ENCODE data around the gene IL11RA.
"Not testable (repeated sequence)": the region's sequence is repeated elsewhere in the genome, so short reads cannot be mapped to it uniquely, and the experiment has no call there.

IL11RA gene

DNA sequence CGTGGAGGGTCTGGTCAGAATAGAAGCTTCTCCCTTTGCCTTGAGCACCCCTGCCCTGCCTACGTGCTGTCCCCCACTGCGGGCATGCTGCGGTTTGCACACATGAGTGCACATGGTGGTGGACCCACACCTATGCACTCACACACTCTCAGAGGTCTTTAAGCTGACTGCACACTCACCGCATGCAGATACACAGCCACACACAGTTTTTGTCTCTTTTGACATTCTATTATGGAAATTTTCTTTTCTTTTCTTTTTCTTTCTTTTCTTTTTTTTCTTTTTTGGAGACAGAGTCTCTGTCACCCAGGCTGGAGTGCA, 22.5 kb upstream of the IL11RA start:
- no peak for DNase-seq (ENCODE audit: low read depth)

DNA sequence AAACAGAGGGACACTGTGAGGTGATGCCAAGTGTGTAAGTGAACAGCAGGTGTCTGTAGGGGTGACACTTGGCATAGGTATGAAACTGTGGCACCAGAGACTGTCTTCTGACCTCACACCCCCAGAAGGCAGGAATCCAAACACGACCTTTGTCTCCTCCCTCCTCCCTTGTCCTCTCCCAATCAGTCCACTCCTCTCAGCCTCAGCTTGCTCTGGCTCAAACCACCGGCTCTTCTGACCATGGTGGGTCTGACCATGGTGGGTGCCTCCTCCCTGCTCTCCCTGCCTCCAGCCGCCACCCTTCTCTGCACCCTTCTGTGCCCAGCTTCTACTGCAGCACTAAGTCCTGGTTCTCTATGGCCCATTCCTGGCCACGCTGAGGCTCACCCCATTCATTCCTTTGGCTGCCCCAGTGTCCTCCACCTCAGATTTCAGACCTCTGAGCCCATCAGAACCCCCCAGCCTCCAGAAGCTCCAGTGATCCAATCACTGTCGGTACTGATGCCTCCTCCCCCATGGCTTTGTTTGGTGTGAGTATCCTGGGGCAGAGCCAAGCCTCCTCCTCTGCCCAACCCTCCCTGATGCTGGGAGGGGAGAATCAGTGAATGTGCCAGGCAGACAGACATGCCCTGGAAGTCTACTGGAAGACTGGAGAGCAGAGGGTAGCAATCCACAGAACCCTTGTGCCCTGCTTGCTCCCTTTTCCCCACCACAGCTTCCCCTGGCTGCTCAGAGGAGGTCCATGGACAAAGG, 21.4 kb upstream of the IL11RA start:
- DNase-seq (ENCODE audit: low read depth), result no peak

DNA sequence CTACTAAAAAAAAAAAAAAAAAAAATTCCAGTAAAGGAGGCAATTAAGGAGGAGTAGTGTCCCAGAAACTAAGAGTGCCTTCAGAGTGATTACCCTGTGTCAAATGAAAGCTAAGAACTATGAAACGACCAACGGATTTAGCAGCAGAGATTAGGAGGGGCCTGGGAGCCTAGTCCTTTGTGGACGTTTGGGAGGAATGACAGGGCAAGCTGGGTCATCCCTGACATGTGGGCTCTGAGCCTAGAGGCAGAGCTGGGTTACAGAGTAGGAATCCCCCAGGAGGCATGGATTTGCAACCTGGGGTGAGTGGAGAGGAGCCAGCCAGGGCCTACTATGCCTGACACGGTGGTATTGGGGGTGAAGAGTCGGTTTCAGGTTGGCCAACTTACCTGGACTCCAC, 18.8 kb upstream of the IL11RA start:
- no peak for DNase-seq (ENCODE audit: low read depth)

DNA sequence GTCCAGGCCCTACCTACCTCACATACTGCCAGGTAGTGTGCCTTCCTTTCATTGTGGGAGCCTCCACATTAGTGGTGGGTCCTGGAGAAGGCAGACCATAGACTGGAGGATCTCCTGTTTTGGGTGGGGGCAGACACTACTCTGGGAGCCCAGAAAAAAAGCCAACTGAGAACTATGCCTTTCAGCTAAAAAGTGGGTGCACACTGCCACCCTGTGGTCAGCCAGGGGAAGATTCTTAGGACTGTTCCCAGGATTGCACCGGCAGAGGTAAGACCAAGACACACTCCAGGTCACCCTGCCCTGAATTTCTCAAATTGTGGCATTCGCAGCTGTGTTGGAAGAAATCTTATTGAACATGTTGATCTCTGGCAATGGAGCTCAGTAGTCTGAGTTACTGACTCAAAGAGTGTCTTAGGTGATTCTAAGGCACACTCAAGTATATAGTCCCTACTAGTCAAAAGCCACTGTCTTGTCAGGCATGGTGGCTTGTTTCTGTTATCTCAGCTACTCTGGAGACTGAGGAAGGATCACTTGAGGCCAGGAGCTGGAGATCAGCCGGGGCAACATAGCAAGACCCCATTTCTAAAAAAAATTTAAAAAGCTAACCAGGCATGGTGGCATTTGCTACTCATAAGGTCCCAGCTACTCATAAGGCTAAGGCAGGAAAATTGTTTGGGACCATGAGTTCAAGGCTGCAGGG, 18.0 kb upstream of the IL11RA start:
- no peak for DNase-seq (ENCODE audit: low read depth)

DNA sequence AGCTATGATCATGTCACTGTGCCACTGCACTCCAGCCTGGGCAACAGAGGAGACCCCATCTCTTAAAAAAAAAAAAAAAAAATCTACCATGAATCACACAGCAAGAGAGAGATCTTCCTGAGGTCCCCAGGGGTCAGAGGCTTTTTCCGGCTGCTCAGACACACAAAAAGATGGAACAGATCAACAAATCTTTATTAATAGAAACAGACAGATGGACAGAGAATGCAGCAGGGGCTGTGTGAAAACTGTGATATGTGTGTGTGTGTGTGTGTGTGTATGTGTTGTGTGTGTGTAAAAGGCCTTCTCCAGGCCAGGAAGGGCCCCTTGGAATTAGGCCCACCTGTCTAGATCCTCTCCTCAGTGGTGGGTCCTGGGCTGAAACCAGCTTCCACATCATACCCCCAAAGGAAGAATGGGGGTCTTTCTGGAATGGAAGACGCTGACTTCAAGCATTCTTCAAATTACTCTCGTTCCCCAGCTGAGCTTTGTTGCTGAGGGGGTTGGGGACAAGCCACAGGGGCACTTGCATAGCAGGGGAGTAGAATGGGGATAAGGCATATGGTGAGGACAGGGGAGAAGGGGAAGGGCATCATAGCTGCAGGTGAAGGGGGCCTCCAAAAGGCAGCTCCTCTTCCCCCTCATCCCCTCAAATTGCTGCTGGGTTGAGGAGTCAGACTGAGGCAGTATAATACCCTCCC, 17.3 kb upstream of the IL11RA start:
- no peak for DNase-seq (ENCODE audit: low read depth)

DNA sequence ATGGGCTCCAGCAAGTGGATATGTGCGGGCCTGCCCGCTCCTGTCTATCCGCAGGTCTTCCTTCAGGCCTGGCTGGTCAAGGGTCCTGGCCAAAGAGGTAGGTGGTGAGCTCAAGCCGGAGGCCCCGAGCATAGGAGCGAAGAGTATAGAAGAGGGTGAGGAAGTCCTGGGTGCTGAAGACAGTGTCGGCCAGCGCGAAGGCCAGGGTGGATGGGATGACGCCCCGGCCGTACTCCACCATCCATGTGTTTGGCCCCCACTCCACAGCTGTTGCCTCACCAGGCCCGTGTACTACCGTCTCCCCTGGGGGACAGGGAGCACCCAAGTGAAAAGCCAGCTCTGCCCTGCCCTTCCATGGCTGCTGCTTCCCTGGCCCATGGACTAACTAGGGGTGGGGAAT, 16.4 kb upstream of the IL11RA start:
- DNase-seq (ENCODE audit: low read depth), result no peak

DNA sequence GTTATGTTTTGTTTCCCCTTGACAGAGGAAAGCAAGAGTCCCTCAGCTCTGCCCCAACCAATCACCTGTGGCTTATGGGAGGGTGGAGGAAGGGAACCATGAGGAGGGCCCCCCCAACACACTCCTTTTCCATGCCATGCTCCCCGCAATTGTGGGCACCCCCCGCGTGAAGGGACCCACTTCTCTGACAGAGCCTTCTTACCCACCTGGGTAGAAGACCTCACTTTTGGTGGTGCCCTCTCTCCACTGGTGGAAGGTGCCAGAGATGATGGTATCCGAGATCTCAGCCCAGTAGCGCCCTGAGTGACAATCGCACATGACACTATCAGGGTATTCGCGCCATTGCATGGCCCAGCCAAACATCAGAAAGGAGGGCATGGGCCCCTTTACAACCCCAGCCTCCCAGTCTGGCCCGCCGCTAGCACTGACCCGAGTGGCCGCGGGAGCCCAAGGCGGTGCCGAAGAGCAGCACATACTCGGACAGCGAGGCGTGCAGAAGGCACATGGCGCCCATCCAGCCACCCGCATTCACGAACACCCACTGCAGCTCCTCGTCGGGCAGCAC, 15.1 kb upstream of the IL11RA start:
- DNase-seq (ENCODE audit: low read depth), result no peak

DNA sequence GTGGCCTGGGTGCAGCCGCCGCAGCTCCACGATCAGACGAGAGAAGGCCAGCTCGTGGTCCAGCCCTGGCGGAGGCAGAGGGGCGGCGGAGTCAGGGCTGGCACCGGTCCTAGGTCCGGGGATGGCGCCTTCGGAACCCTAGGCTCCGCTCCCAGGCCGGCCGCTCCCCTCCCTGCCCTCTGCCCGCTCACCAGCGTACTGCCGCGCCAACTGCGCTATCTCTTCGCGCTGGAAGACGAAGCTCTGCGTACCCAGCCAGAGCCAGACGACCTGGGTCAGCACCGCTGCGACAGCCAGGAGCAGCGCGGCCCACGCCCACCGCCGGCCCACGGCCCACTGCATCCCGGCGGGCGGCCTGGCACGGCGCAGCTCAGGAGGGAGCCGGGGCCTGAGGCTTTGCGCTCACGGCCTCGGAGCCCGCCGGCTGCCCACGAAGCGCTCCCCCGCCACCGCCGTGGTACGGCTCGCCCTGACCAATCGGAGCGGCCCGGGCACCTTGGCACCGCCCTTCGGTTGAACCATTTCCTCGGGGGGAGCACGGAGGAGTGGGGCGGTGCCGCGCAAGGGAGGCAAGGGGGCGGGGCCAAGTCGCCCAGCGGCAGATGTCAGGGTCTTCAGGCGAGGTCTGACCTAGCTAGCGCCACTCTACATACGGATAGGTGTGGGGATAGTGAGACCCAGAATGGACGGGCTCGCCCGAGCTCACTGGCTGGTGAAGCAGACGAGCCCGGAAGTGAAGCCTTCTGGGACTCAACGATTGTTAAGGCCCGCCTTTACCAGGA, 14.4 kb upstream of the IL11RA start, which contains the start of gene SIGMAR1:
SIGMAR1 (minus strand) TSS at position 432 of the 782 bp plus-strand sequence; CDS start at position 342, 90 bp downstream.
- peak; percentile 83 for DNase-seq (ENCODE audit: low read depth)

DNA sequence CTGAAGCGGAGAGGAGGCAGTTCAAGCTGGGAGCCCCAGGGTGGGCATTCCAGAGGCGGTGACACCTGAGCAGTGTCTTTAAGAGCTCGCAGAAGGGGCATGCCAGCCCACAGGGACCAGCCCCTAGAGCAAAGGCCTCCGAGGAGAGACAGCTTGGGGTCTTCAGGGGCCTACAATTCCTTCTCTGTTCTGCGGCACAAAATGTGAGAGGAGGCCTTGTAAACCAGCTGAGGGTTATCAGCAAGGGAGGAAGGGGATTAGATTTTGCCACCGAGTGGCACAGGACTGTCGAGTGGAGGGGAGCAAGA, 13.9 kb upstream of the IL11RA start:
- no peak for DNase-seq (ENCODE audit: low read depth)

DNA sequence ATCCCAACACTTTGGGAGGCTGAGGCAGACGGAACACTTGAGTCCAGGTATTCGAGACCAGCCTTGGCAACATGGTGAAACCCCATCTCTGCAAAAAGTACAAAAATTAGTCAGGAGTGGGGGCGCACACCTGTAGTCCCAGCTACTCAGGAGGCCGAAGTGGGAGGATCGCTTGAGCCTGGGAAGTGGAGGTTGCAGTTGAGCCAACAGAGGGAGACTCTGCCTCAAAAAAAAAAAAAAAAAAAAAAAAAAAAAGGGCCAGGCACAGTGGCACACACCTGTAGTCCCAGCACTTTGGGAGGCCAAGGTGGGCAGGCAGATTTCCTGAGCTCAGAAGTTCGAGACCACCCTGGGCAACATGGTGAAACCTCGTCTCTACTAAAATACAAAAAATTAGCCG, 12.7 kb upstream of the IL11RA start:
- DNase-seq (ENCODE audit: low read depth), result not testable (repeated sequence)

DNA sequence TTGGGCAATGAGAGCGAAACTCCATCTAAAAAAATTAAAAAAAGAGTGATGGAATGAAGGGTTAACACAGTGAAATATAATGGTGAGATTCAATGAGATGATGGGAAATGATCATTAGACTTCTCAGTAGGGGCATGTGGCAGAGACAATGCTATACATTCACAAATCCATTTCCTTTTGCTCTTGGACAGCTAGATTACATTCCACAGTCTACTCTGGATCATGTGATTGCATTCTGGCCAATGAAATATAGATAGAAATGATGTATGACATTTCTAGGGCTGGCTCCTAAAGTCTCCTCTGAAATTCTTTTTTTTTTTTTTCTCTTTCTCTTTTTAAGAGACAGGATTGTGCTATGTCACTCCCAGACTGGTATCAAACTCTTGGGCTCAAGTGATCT, 9.3 kb upstream of the IL11RA start:
- no peak for DNase-seq (ENCODE audit: low read depth)

DNA sequence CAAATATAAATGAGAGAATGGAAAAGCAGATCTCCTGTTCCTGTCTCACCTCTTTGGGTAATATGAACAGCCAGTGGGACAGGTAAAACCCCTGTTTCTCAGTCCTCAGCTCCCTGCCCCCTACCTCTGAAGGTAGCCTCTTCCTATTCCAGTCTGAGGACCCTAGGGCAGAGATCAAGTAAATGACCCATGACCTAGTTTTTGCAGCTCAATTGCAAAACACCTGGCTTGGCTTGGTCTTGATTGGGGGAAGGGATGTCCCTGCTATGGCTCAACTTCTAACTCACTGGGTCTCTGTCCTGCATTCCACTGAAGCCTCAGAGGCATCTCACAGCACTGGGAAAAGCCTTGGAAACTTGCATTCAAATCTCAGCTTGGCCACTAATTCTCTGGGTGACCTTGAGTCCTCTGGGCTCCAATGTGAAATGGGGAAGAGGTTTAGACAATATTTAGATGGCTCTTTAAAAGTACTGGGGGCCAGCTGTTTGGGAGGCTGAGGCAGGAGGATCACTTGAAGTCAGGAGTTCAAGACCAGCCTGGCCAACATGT, 7.1 kb upstream of the IL11RA start:
- no peak for DNase-seq (ENCODE audit: low read depth)

DNA sequence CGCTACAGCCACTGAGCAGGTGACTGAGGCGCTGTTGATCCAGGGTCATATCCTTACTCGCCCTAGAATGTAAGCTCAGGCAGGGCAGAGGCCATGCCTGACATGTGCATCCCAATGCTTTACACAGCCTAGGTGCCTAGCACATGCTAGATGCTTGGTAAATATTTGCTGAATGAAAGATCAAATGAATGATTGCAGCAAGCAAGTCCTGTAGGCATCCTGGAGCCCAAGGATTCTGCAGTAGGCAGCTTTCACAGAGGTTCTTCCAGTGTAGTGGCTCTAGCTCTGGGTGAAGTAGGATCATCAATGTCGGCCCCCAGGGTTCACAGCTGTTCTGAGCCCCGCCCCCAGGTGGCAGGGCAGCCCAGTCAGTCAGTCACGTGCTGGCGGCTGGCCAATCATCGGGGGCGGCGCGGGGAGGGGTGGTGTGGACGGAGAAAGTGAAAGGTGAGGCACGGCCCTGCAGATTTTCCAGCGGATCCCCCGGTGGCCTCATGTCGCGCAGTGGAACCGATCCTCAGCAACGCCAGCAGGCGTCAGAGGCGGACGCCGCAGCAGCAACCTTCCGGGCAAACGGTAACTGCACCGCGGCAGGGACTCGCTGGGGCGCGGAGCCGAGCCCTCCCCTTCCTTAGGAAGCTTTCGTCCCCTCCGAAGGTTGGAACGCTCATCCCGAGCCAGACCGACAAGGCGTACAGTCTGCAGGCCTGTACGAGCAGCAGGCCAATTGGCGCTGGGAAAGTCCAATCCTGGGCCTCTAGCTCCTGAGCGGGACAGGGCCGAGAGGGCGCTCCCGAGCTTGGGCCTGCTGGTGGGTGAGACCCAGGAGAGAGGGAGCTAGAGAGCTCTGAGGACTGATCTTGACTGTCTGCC, 5.5 kb upstream of the IL11RA start, which contains the start of gene GALT:
GALT (plus strand) TSS at position 465 of the 873 bp plus-strand sequence; CDS start at position 495, 30 bp downstream.
- peak; percentile 94 for DNase-seq (ENCODE audit: low read depth)

DNA sequence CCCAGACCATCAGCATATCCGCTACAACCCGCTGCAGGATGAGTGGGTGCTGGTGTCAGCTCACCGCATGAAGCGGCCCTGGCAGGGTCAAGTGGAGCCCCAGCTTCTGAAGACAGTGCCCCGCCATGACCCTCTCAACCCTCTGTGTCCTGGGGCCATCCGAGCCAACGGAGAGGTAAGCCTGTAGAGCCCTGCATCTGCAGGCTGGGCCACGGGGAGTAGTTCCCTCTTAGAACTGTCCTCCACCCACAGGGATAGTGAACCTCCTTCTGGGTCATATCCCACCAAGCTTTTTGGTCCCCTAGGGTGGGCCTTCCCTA, 4.9 kb upstream of the IL11RA start:
- DNase-seq (ENCODE audit: low read depth), result no peak

DNA sequence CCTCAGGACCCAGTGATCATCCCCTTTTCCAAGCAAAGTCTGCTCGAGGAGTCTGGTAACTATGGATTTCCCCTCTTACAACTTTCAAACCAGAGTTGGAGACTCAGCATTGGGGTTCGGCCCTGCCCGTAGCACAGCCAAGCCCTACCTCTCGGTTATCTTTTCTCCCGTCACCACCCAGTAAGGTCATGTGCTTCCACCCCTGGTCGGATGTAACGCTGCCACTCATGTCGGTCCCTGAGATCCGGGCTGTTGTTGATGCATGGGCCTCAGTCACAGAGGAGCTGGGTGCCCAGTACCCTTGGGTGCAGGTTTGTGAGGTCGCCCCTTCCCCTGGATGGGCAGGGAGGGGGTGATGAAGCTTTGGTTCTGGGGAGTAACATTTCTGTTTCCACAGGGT, 4.3 kb upstream of the IL11RA start:
- no peak for DNase-seq (ENCODE audit: low read depth)

DNA sequence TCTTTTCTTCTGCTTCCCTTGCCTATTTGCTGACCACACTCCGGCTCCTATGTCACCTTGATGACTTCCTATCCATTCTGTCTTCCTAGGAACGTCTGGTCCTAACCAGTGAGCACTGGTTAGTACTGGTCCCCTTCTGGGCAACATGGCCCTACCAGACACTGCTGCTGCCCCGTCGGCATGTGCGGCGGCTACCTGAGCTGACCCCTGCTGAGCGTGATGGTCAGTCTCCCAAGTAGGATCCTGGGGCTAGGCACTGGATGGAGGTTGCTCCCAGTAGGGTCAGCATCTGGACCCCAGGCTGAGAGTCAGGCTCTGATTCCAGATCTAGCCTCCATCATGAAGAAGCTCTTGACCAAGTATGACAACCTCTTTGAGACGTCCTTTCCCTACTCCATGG, 3.3 kb upstream of the IL11RA start:
- no peak for DNase-seq (ENCODE audit: low read depth)

DNA sequence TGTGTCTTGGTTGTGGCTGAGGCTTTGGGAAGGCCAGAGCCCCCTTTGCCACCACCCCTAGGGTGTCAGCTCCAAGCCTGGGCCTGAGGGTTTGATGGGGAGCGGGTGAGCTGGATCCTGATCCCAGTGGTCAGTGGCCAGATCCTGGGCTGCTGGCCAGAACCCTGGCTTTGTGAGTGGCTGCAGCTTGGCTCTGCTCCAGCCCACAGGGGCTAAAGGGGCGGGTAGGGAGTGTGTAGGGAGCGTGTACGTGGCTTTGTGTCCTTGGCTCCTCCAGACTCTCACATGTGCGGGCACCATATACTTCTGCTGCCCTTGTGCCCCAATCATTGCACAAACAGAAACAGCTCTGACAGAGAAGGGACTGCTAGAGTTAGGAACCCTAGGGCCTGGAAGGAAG, 1.2 kb upstream of the IL11RA start:
- no peak for DNase-seq (ENCODE audit: low read depth)

DNA sequence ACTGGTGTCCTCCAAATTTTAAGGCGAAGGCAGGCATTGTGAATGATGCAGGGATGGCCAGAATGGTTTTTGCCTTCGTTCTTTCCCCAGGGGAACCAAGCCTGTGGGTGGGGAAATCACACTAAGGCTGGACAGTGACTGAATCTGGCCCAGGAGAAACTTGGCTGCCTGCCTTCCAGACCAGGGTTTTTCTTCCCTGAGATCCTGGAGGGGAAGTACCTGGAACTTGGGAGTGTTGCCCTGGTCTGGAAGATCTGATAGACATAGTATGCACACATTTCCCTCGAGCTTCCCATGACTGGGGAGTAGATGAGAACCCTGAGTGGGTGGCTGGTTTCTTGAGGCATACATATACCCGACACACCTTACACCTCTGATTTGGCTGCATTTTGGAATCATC, 664 bp upstream of the IL11RA start:
- DNase-seq (ENCODE audit: low read depth), result no peak

DNA sequence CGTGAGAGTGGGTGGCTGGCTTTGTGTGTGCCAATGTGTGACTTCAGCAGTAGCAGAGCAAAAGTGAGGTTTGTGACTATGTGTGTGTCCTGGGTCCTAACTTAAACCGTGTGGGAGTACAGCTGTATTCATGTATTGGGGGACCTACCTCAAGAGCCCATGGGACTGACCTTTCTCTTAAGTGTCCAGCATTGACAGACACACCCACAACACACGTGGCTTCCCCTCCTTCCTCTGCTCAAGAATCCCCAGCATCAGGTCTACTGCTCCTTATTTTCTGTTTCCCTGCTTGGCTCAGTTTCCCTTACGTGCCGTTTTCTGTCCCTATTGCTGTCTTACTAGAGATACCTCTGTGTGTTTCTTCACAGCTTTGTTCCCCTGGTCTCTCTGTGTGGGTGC, 616 bp downstream of the IL11RA start:
- DNase-seq (ENCODE audit: low read depth), result no peak

DNA sequence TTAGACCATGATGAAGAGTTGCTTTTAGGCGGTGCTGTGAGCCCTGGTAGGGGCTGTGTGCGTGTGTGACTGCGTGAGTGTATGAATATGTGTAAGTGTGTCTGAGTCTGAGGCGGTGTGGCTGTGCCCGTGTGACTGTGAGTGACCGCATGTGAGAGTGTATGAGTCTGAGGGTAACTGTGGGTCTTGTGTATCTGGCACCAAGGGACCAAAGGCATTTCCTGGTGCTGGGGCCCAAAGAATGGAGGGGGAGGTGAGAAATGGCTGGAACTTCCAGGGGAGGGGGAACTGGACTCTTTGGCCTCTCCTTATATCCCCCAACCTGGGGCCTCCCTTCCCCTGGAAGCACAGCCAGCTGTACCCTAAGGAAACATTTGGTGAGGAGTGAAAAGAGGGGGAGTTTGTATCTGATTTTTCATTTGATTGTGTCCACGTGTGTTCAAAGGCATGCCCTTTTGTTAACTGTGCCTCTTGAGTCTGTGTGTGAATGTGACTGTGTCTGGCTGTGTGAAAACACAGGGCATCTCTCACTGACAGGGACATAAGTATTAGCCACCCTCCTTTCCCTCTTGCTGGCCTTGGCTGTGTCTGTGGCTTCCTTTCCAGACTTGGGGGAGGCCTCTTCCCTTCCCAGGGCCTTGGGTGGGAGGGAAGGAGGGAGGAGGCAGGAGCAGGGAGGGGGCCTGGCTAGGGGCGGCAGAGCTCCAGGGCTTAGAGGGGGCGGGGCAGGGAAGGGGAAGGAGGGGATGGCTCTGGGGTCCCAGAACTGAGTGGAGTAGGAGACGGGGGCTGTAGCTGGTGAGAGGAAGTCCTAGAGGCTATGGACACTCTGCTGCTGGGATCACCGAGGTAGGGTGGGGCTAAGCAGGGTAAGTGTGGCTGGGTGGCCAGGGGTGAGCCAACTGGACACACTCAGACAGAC, 1.4 kb downstream of the IL11RA start:
- no peak for DNase-seq (ENCODE audit: low read depth)
